Endothelial cell of umbilical vein (primary cell): Measurements from ENCODE around the gene NTRK2. TPM values are rescaled to one million over a fixed set of nuclear protein-coding genes. Genes with fewer than 3 reads are reported as not detected.

Source experiments
- BruUV-seq: library from RNA; stranded (reverse); fragments of 400-500 nt; replicated peaks from 2 replicates; lab custom pipeline; 2021; lab: Mats Ljungman, UMichigan
- CTCF ChIA-PET: fragments of 300-600, 350-600 bp; sonication (Branson Sonifier 250); formaldehyde crosslinking; loops from one replicate; lab custom pipeline; 2021; ENCODE audit warnings: antibody characterized with exemption, inconsistent platforms; lab: Charles Lee
- POLR2A ChIA-PET: fragments of 300-600, 350-600 bp; sonication (Branson Sonifier 250); formaldehyde crosslinking; loops from one replicate; lab custom pipeline; 2021; ENCODE audit warnings: antibody characterized with exemption, inconsistent platforms; lab: Charles Lee
- DNase-seq: peaks from one replicate; pipeline ENCODE4 v3.0.0-alpha.2; 2011; ENCODE audit warnings: low read depth, low spot score
- FAIRE-seq: peaks from 2 replicates; lab custom pipeline; 2011; peaks lifted over from hg19 to GRCh38; lab: Jason Lieb, UNC
- H2AFZ ChIP-seq: 2 replicates; pipeline ENCODE4 v1.6.0; 2012; ENCODE audit warnings: low read depth, low read length, control low read depth, inconsistent platforms
- H3K27ac ChIP-seq: 2 replicates; pipeline ENCODE4 v1.5.1; 2011; ENCODE audit warnings: low read depth, mild to moderate bottlenecking, control low read depth, low read length, moderate library complexity; ENCODE audit not compliant: insufficient read depth
- H3K27me3 ChIP-seq, 2 experiments: 2 replicates each; pipeline versions ENCODE4 v1.6.0 to v1.6.1; 2011; ENCODE audit warnings: low read length in 2 of 2, mixed read lengths in 1 of 2; ENCODE audit not compliant: control insufficient read depth in 2 of 2, insufficient read depth in 2 of 2
- H3K36me3 ChIP-seq, 2 experiments: 2 replicates in 1 of 2; 3 replicates in 1 of 2; pipeline ENCODE4 v1.5.1; 2011; ENCODE audit warnings: low read length in 2 of 2, mild to moderate bottlenecking in 1 of 2, moderate library complexity in 1 of 2; ENCODE audit not compliant: control insufficient read depth in 2 of 2, insufficient read depth in 2 of 2; ENCODE audit errors: extremely low read depth in 1 of 2
- H3K4me1 ChIP-seq: 3 replicates; pipeline ENCODE4 v1.5.1; 2011; ENCODE audit warnings: mild to moderate bottlenecking, low read length; ENCODE audit not compliant: control insufficient read depth, insufficient read depth; ENCODE audit errors: extremely low read depth
- H3K4me2 ChIP-seq: 2 replicates; pipeline ENCODE4 v1.6.1; 2011; ENCODE audit warnings: low read length, control low read depth, mixed read lengths; ENCODE audit not compliant: insufficient read depth
- H3K4me3 ChIP-seq, 3 experiments: fragments of 200-600 bp in 1 of 3; sonication (generic), shearing (Covaris generic) in 1 of 3; replicated peaks in 1 of 3; 2 replicates each; pipeline ENCODE4 v1.5.1; 2011 to 2016; ENCODE audit warnings: control low read depth in 3 of 3, low read length in 3 of 3, mild to moderate bottlenecking in 2 of 3, inconsistent platforms in 1 of 3, low read depth in 1 of 3, moderate library complexity in 1 of 3; ENCODE audit not compliant: insufficient read depth in 1 of 3
- H3K79me2 ChIP-seq: 2 replicates; pipeline ENCODE4 v1.6.0; 2012; ENCODE audit warnings: low read length, inconsistent platforms; ENCODE audit not compliant: control insufficient read depth, insufficient read depth
- H3K9ac ChIP-seq: replicated peaks from 2 replicates; pipeline ENCODE3; 2011; ENCODE audit warnings: low read length, control low read depth; ENCODE audit not compliant: insufficient read depth; ENCODE audit errors: extremely low read depth
- H3K9me1 ChIP-seq: replicated peaks from 3 replicates; pipeline ENCODE4 v1.6.0; 2011; ENCODE audit warnings: mild to moderate bottlenecking, low read length; ENCODE audit not compliant: control insufficient read depth, insufficient read depth; ENCODE audit errors: extremely low read depth
- H3K9me3 ChIP-seq: replicated peaks from 2 replicates; pipeline ENCODE4 v1.5.1; 2012; ENCODE audit warnings: low read length, inconsistent platforms; ENCODE audit not compliant: control insufficient read depth, insufficient read depth
- H4K20me1 ChIP-seq: replicated peaks from 2 replicates; pipeline ENCODE3; 2011; ENCODE audit warnings: mild to moderate bottlenecking, low read length; ENCODE audit not compliant: control insufficient read depth, insufficient read depth; ENCODE audit errors: extremely low read depth
- EZH2 ChIP-seq: IDR thresholded peaks from 2 replicates; pipeline ENCODE4 v1.6.1; 2012; ENCODE audit warnings: borderline replicate concordance, low read depth, mild to moderate bottlenecking, moderate library complexity, low read length, inconsistent platforms; ENCODE audit not compliant: severe bottlenecking
- FOS ChIP-seq: IDR thresholded peaks from 2 replicates; pipeline ENCODE4 v1.6.1; 2011; ENCODE audit warnings: mild to moderate bottlenecking, low read length, moderate library complexity, borderline replicate concordance; ENCODE audit not compliant: insufficient read depth
- GATA2 ChIP-seq: IDR thresholded peaks from 2 replicates; pipeline ENCODE4 v1.7.0; 2011; ENCODE audit warnings: low read depth, mild to moderate bottlenecking, moderate library complexity, mixed read lengths, low read length; ENCODE audit not compliant: insufficient read length, insufficient read depth
- JUN ChIP-seq: IDR thresholded peaks from 2 replicates; pipeline ENCODE4 v1.6.1; 2011; ENCODE audit warnings: borderline replicate concordance, low read depth; ENCODE audit not compliant: insufficient read length, insufficient read depth
- MYC ChIP-seq: IDR thresholded peaks from one replicate; pipeline ENCODE4 v1.6.1; 2011; ENCODE audit warnings: mild to moderate bottlenecking, low read depth, low read length
- POLR2A ChIP-seq: IDR thresholded peaks from 2 replicates; pipeline ENCODE4 v1.6.1; 2012; ENCODE audit warnings: low read depth, mild to moderate bottlenecking, control low read depth, low read length
- POLR2AphosphoS5 ChIP-seq: IDR thresholded peaks from 2 replicates; pipeline ENCODE4 v1.6.1; 2012; ENCODE audit warnings: low read depth, mild to moderate bottlenecking, control low read depth, low read length, moderate library complexity; ENCODE audit not compliant: insufficient read depth
- dilution Hi-C: fragments of 300-500 bp; cut with MboI; formaldehyde crosslinking; loops from one replicate; pipeline ENCODE4 v1.15.0; 2019; ENCODE audit warnings: low sequenced_read_pairs; ENCODE audit not compliant: extremely low pct_ligation_motif_present
- intact Hi-C: fragments of 100-400 bp; cut with micrococcal nuclease; formaldehyde crosslinking; loops from one replicate; pipeline ENCODE4 v1.10.0; 2022
- polyA plus RNA-seq, 4 experiments: library from polyadenylated mRNA; depleted of rRNA in 3 of 4; stranded (reverse) in 3 of 4; unstranded in 1 of 4; fragments of >200 nt; gene quantifications; 2 replicates each; pipeline versions ENCODE4 v1.2.1 to v1.2.3, GENCODE V29; 2011 to 2012; ENCODE audit warnings: missing spikeins in 1 of 4
- total RNA-seq: library from RNA; stranded (reverse); gene quantifications from 2 replicates; pipeline ENCODE4 v1.2.3, GENCODE V29; 2021
- TF ChIP-seq, protein P1 (sequence below), 2 donors: IDR thresholded peaks; 1 replicate in 1 of 2; 2 replicates in 1 of 2; pipeline ENCODE4 v1.5.1; 2011; ENCODE audit warnings: low read length in 2 of 2, mild to moderate bottlenecking in 2 of 2, moderate library complexity in 2 of 2, control low read depth in 1 of 2, inconsistent platforms in 1 of 2, low read depth in 1 of 2; ENCODE audit not compliant: insufficient read depth in 1 of 2; ENCODE audit errors: extremely low read depth in 1 of 2
- TF ChIP-seq, protein P2 (sequence below): IDR thresholded peaks from 2 replicates; pipeline ENCODE4 v1.6.1; 2011; ENCODE audit not compliant: insufficient read depth, insufficient read length

NTRK2 gene
- total and polyA plus RNA-seq, 2 donors (not counting 3 experiments of a cell fraction or from before 2014, with no cell fraction given): 0.01 to 0.13 TPM

DNA sequence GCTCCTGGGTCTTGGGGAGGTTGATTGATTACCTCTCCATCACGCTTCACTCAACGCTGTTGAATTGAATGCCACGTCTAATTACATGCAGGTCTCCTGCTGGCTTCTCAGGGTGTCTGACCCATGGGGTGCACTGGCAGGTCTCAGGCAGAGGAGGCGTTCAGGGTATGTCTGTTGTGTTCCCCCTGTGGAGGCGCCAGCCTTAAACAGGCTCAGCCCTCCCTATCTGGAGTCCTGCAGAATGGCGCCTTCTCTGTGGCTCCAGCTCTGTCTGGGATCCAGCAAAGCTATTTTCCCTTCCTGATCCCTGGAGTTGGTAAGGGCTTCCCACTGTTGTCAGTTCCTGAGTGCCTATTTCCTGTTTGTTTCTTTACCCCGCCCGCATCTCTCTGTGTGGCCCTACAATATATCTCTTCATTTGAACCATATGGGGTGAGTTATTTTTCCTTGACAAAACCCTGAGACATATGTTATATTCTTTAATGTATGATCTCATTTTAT lies 150.0 kb downstream of the NTRK2 start:
- intact Hi-C loops: no loop called here
- Histone ChIP-seq H3K4me1 (no peaks in the 10 kb centered on the region), H3K27ac (no peak overlapping the region), H3K79me2 (no peaks in the 10 kb centered on the region), H3K27me3 (no peaks in the 10 kb centered on the region), H3K9me1 (no peaks in the 10 kb centered on the region), H3K36me3 (no peaks in the 10 kb centered on the region), H3K4me2 (no peak overlapping the region), H3K9me3 (no peaks in the 10 kb centered on the region), H3K4me3 (no peak overlapping the region), H3K9ac (no peak overlapping the region), H2AFZ (no peak overlapping the region), H4K20me1 (no peaks in the 10 kb centered on the region)
- no peak for FAIRE-seq
- CTCF ChIA-PET: interaction anchor here (0.7 to 1.5 kb wide), 3 partner anchors 24 to 38 kb away, joined by 3 to 5 read pairs (median 3); no protein-coding TSS in a partner anchor
- BruUV-seq: no TSS peak
- TF ChIP-seq POLR2AphosphoS5: no peak
- TF ChIP-seq, protein P1, sequence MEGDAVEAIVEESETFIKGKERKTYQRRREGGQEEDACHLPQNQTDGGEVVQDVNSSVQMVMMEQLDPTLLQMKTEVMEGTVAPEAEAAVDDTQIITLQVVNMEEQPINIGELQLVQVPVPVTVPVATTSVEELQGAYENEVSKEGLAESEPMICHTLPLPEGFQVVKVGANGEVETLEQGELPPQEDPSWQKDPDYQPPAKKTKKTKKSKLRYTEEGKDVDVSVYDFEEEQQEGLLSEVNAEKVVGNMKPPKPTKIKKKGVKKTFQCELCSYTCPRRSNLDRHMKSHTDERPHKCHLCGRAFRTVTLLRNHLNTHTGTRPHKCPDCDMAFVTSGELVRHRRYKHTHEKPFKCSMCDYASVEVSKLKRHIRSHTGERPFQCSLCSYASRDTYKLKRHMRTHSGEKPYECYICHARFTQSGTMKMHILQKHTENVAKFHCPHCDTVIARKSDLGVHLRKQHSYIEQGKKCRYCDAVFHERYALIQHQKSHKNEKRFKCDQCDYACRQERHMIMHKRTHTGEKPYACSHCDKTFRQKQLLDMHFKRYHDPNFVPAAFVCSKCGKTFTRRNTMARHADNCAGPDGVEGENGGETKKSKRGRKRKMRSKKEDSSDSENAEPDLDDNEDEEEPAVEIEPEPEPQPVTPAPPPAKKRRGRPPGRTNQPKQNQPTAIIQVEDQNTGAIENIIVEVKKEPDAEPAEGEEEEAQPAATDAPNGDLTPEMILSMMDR (IDR thresholded peaks at IDR 0.05; ENCODE audit: extremely low read depth in 1 of 2, insufficient read depth in 1 of 2, low read depth in 1 of 2, low read length in 2 of 2): no peak
- no peak for DNase-seq
- dilution Hi-C loops: no loop called here
- POLR2A ChIA-PET: no interaction called here

DNA sequence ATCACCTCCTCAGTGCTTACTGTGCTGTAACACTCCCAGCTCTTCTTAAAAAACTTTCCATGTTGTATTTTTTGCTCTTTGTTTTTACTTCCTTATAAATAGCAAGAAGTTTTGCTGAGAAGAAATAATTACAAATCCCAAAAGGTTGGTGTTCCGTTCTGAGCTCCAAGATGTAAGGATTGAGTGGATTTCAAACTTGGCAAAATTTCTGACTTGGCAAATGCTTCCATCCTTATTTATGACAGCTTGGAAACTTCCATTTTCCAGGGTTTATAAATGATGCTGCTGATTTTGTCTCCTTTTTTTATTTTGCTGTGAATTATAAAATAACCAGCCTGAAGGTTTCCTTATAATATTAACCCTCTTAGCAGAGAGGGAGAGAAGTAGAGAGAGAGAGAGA lies 151.9 kb downstream of the NTRK2 start:
- no peak for DNase-seq
- no peak overlapping the region for H3K4me3 ChIP-seq
- H3K4me1 ChIP-seq: no peaks in the 10 kb centered on the region
- ChIA-PET CTCF (no interaction called here), POLR2A (interaction anchor here (0.6 kb wide), 1 partner anchor 223 kb away, joined by 3 read pairs; no protein-coding TSS in a partner anchor)
- H3K79me2 ChIP-seq: no peaks in the 10 kb centered on the region
- H3K4me2 ChIP-seq: no peak overlapping the region
- TF ChIP-seq EZH2 (no peak), JUN (no peak), POLR2AphosphoS5 (no peak), MYC (no peak), FOS (no peak), GATA2 (no peak), POLR2A (no peak)
- TF ChIP-seq, protein P1 (IDR thresholded peaks at IDR 0.05; ENCODE audit: extremely low read depth in 1 of 2, insufficient read depth in 1 of 2, low read depth in 1 of 2, low read length in 2 of 2): no peak
- TF ChIP-seq, protein P2, sequence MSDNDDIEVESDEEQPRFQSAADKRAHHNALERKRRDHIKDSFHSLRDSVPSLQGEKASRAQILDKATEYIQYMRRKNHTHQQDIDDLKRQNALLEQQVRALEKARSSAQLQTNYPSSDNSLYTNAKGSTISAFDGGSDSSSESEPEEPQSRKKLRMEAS: no peak
- BruUV-seq: no TSS peak
- no peaks in the 10 kb centered on the region for H3K9me1 ChIP-seq
- no peak for FAIRE-seq
- H3K36me3 ChIP-seq: no peaks in the 10 kb centered on the region
- H3K27ac ChIP-seq: no peak overlapping the region
- no peaks in the 10 kb centered on the region for H3K27me3 ChIP-seq
- intact Hi-C loops: no loop called here
- dilution Hi-C loops: no loop called here
- H2AFZ ChIP-seq: no peak overlapping the region
- no peaks in the 10 kb centered on the region for H4K20me1 ChIP-seq
- H3K9me3 ChIP-seq: no peaks in the 10 kb centered on the region
- no peak overlapping the region for H3K9ac ChIP-seq
